DOHH2 (cell line): ENCODE measurements around the gene MRPL10.

Source experiments
- CTCF ChIP-seq: fragments of 200-600 bp; sonication (generic); IDR thresholded peaks from one replicate; pipeline ENCODE4 v1.5.1; 2014; ENCODE audit warnings: antibody characterized with exemption, mild to moderate bottlenecking, low read depth, low read length; ENCODE audit not compliant: poor library complexity, severe bottlenecking
- EZH2phosphoT487 ChIP-seq: fragments of 200-600 bp; sonication (generic); IDR thresholded peaks from 2 replicates; pipeline ENCODE4 v1.6.1; 2017; ENCODE audit warnings: borderline replicate concordance, mild to moderate bottlenecking, antibody characterized with exemption, low read length, moderate library complexity, mixed read lengths

GRCh38 chr17:47800686-47801085, 30.7 kb downstream of the MRPL10 start:
- TF ChIP-seq CTCF (no peak), EZH2phosphoT487 (no peak)
